IPS DF 6.9 (cell line): Measurements from ENCODE around the gene SMYD3.
"Not testable (repeated sequence)": the region's sequence is repeated elsewhere in the genome, so short reads cannot be mapped to it uniquely, and the experiment has no call there.

Experiments used
- DNase-seq: peaks from one replicate; pipeline ENCODE4 v3.0.0-alpha.2; 2013; ENCODE audit warnings: low read depth, low spot score
- H3K27ac ChIP-seq: one replicate; pipeline ENCODE4 v1.5.1; 2013; ENCODE audit warnings: low read length, control low read depth
- H3K27me3 ChIP-seq: 2 replicates; pipeline ENCODE4 v1.6.1; 2013; ENCODE audit warnings: mild to moderate bottlenecking, low read length; ENCODE audit not compliant: control insufficient read depth, insufficient read depth
- H3K36me3 ChIP-seq: 2 replicates; pipeline ENCODE4 v1.6.1; 2013; ENCODE audit warnings: low read length; ENCODE audit not compliant: control insufficient read depth, insufficient read depth
- H3K4me1 ChIP-seq: 2 replicates; pipeline ENCODE4 v1.6.1; 2013; ENCODE audit warnings: low read length; ENCODE audit not compliant: control insufficient read depth, insufficient read depth
- H3K4me3 ChIP-seq: 2 replicates; pipeline ENCODE4 v1.5.1; 2013; ENCODE audit warnings: mild to moderate bottlenecking, low read length
- H3K9me3 ChIP-seq: 2 replicates; pipeline ENCODE4 v1.6.1; 2013; ENCODE audit warnings: low read length, inconsistent platforms; ENCODE audit not compliant: control insufficient read depth, insufficient read depth
- WGBS: extraction: QIAGEN DNeasy Blood & Tissue Kit; methylation state at CpG from one replicate; pipeline ENCODE4 v1.1.7; 2013; ENCODE audit warnings: mixed read lengths, missing lambda C conversion rate; ENCODE audit not compliant: insufficient read length, insufficient coverage; 5-methylcytosine and 5-hydroxymethylcytosine counted together

The SMYD3 gene

DNA sequence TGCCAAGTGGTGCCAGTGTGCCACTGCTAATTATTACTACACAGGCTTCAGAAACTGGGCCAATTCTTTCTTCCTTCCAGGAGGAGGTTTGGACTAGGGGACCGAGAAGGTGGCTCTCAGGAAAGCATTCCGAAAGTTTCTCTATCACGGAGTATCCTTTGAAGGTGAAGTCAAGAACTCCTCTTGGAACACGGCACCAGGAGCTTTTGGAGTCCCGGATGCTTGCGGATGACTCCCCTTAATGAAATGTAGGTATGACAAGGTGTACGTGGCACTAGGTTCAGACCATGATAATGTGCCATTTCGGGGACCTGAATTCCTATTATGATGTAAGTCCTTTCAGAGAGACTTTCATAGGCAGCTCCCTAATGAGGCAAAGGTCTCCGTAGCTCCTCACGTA, 718.2 kb downstream of the SMYD3 start:
- no peak for DNase-seq
- Histone ChIP-seq H3K9me3 (no peaks in the 10 kb centered on the region), H3K4me1 (no peaks in the 10 kb centered on the region), H3K4me3 (no peak overlapping the region), H3K27me3 (no peaks in the 10 kb centered on the region), H3K27ac (no peak overlapping the region), H3K36me3 (no peaks in the 10 kb centered on the region)
- WGBS = no CpG with 5 or more reads among the region's 10 CpGs

DNA sequence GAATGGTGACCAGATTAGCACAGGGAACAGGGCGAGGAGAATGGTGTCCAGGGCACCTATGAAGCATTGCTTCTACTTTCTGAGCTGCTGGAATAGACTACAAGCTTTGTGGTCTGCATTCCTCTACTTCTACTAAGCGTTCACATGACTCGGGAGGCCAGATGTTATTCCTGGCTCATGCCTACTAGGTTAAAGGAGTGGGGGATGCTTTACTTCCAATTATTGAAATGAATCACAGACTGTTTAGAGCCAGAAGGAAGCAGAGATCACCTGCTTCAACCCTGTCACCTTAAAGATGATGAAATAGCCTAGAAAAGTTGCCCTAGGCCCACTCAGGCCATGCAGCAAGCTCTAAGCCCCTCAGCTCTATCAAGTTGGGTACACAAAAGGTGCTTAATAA, 718.8 kb downstream of the SMYD3 start:
- H3K4me1 ChIP-seq = no peaks in the 10 kb centered on the region
- H3K9me3 ChIP-seq = no peaks in the 10 kb centered on the region
- H3K4me3 ChIP-seq = no peak overlapping the region
- H3K27ac ChIP-seq = no peak overlapping the region
- no CpG with 5 or more reads among the region's 3 CpGs for WGBS
- H3K27me3 ChIP-seq = no peaks in the 10 kb centered on the region
- DNase-seq = no peak
- no peaks in the 10 kb centered on the region for H3K36me3 ChIP-seq

DNA sequence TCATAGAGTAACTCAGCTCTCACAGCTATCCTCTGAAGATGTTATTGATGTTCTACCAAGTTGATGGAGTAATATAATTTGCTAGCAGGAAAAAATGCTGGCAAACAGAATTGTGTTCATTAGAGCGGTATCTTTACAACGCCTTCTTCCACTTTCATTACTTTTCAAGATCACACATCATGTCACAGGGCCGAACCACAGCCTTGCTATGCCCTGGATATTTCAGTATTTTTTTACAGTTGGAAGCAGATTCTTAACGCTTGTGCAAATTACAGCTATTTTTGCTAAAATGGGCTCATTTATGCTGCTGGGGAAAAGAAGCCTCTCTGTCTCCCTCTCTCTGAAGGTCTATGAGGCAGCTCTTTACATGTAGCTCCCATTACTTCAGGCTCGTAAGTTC, 720.1 kb downstream of the SMYD3 start:
- Histone ChIP-seq H3K36me3 (no peaks in the 10 kb centered on the region), H3K4me3 (no peak overlapping the region), H3K27me3 (no peaks in the 10 kb centered on the region), H3K9me3 (no peaks in the 10 kb centered on the region), H3K27ac (no peak overlapping the region), H3K4me1 (no peaks in the 10 kb centered on the region)
- WGBS = no CpG with 5 or more reads among the region's 5 CpGs
- DNase-seq = no peak

DNA sequence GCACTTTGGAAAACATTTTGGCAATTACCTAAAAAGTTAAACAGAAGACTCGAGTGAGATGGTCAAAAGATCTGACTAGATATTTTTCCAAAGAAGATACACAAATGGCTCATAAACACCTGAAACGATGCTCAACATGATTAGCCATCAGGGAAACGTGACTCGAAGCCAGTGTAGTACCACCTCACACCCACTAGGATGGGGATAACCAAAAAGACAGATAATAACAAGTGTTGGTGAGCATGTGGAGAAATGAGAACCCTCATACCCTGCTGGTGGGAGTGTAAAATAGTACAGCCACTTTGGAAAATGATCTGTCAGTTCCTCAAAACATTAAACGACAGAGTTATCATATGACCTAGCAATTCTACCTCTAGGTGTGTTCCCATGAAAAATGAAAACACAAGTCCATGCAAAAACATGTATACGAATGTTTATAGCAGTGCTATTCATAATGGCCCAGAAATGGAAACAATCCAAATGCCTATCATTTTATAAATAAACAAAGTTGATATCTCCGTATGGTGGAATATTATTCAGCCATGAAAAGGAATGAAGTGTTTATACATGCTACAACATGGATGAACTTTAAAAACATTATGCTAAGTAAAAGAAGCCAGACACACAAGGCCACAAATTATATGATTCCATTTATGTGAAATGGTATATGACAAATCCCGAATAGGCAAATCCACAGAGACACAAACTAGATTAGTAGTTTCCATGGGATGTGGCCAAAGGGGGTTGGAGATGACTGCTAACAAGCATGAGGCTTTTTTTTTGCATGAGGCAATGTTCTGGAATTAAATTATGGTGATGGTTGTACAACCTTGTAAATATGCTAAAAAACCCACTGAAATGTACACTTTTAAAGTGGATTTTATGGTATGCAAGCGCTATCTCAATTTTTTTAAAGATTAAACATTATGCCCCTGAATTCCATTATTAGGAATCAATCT, 727.0 kb downstream of the SMYD3 start:
- H3K4me3 ChIP-seq = no peak overlapping the region
- DNase-seq = no peak
- H3K36me3 ChIP-seq = no peaks in the 10 kb centered on the region
- no CpG with 5 or more reads among the region's 9 CpGs for WGBS
- H3K4me1 ChIP-seq = no peaks in the 10 kb centered on the region
- no peak overlapping the region for H3K27ac ChIP-seq
- no peaks in the 10 kb centered on the region for H3K27me3 ChIP-seq
- H3K9me3 ChIP-seq = no peaks in the 10 kb centered on the region

DNA sequence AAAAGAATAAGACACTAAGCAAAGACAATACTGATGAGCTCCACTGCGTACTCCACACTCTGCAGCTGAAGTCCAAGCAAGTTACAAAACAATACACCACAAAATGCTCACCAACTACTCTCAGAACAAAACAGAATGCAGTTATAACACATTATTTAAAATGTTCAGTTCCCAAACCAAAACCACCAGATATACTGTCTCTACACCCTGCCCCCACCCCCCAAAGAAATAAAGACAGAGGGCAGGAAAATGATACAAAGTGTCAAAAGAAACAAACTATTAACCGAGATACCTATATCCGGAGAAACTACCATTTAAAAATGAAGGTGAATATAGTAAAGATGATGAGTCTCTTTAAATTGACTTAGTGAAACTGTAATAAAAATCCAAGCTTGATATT, 729.3 kb downstream of the SMYD3 start:
- no peak overlapping the region for H3K27ac ChIP-seq
- H3K9me3 ChIP-seq = no peaks in the 10 kb centered on the region
- H3K4me3 ChIP-seq = no peak overlapping the region
- no CpG with 5 or more reads among the region's 3 CpGs for WGBS
- no peak for DNase-seq
- no peaks in the 10 kb centered on the region for H3K36me3 ChIP-seq
- no peaks in the 10 kb centered on the region for H3K4me1 ChIP-seq
- H3K27me3 ChIP-seq = no peaks in the 10 kb centered on the region

DNA sequence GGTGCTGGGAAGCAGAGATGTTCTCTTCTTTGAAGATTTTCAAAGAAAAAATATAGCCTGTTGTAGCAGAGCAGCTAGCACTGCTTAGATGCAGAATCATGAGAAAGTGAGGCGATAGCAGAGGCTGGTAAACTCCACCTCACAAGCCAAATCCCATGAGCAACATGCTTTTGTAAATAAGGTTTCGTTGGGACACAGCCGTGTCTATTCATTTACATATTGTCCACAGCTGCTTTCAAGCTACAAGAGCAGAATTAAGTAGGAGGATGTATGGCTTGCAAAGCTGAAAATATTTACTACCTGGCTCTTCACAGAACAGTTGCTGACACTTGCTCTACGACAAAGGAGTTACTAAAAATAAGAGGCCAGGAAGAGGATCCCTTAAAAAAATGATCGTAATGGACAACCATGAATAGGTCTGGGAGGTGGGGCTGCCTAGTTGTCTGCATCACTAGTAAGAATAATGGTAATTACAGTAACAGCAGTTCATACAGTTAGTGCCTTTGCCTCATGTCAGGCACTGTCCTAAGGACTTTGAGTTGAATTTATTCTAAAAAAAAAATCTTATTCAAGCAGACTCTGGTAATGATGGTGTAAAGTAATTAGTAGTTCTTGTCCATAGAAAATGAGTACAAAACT, 730.3 kb downstream of the SMYD3 start:
- no peaks in the 10 kb centered on the region for H3K36me3 ChIP-seq
- no peaks in the 10 kb centered on the region for H3K27me3 ChIP-seq
- H3K4me3 ChIP-seq = no peak overlapping the region
- H3K9me3 ChIP-seq = no peaks in the 10 kb centered on the region
- no peak overlapping the region for H3K27ac ChIP-seq
- WGBS = no CpG with 5 or more reads among the region's 5 CpGs
- no peak for DNase-seq
- H3K4me1 ChIP-seq = no peaks in the 10 kb centered on the region

DNA sequence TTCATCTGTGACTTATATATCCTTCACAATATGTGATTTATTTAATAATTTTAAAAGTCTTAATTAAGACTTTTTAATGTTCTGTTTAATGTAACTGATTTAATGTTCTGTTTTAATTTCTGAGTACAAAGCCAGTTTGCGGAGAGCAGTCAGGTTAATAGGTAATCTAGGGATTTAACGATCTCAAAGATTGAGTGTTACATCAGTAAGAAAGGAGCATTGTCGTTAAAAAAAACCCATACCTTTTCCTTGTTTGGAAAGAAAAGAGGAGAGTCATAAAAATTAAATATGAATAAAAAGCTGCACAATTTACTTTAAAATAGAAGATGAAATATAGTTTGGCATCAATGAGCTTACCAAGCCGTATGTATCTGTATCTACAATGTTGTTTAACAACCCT, 730.9 kb downstream of the SMYD3 start:
- Histone ChIP-seq H3K27me3 (no peaks in the 10 kb centered on the region), H3K36me3 (no peaks in the 10 kb centered on the region), H3K4me1 (no peaks in the 10 kb centered on the region), H3K9me3 (no peaks in the 10 kb centered on the region), H3K27ac (no peak overlapping the region), H3K4me3 (no peak overlapping the region)
- no CpG with 5 or more reads among the region's 4 CpGs for WGBS
- no peak for DNase-seq

DNA sequence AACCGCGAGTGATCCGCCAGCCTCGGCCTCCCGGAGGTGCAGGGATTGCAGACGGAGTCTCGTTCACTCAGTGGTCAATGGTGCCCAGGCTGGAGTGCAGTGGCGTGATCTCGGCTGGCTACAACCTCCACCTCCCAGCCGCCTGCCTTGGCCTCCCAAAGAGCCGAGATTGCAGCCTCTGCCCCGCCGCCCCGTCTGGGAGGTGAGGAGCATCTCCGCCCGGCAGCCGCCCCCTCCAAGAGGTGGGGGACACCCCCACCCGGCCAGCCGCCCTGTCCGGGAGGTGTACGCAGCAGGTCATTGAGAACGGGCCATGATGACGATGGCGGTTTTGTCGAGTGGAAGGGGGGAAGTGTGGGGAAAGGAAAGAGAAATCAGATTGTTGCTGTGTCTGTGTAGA, 732.1 kb downstream of the SMYD3 start:
- not testable (repeated sequence) for DNase-seq
- WGBS = no CpG with 5 or more reads among the region's 25 CpGs

DNA sequence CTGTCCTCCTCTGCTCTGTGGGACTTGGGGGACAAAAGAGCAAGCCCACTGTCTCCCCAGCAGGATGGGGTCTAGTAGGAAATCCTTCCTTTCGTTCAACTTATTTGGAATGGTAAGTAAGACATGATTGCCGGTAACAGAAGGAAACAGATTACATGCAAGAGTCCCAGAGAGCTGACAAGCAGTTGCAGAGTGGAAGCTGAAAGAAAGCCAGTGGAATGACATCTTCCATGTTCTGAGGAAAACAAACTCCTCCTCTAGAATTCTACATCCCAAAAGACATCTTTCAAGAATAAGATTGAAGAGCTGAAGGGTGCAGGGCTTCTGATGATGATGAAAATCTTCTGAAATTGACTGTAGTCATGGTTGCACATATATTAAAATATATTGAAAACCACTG, 732.9 kb downstream of the SMYD3 start:
- H3K4me1 ChIP-seq = no peaks in the 10 kb centered on the region
- H3K27me3 ChIP-seq = no peaks in the 10 kb centered on the region
- no CpG with 5 or more reads among the region's 2 CpGs for whole genome bisulfite sequencing

More for the DNA sequence above, 732.1 kb downstream of the SMYD3 start:
- not testable (repeated sequence) for H3K9me3 ChIP-seq, H3K4me3 ChIP-seq, H3K36me3 ChIP-seq, H3K4me1 ChIP-seq, H3K27me3 ChIP-seq, H3K27ac ChIP-seq

DNA sequence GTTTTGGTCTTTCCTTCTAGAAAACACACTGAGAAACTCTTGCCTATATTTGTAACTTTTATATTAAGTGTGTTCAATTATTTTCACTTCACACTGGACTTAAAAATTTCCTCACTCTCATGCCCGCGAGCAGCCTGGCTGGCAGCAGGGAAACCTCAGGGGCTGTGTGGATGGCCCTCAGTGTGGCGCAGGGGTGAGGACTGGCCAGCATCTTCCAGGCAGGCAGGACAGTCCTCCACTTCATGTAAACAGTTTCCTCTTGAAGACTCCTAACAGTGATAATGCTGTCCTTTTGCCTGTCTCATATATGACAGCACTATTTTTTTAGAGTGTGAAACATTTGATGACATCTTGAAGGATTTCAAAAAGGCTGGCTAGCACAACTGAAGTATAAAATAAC, 733.7 kb downstream of the SMYD3 start:
- H3K27me3 ChIP-seq = no peaks in the 10 kb centered on the region
- H3K4me3 ChIP-seq = no peak overlapping the region
- WGBS = no CpG with 5 or more reads among the region's 3 CpGs
- no peak for DNase-seq
- no peaks in the 10 kb centered on the region for H3K9me3 ChIP-seq
- no peak overlapping the region for H3K27ac ChIP-seq
- H3K36me3 ChIP-seq = no peaks in the 10 kb centered on the region
- H3K4me1 ChIP-seq = no peaks in the 10 kb centered on the region

More for the DNA sequence above, 732.9 kb downstream of the SMYD3 start:
- Histone ChIP-seq H3K9me3 (no peaks in the 10 kb centered on the region), H3K36me3 (no peaks in the 10 kb centered on the region), H3K4me3 (no peak overlapping the region), H3K27ac (no peak overlapping the region)
- no peak for DNase-seq
